HG03521 (cell line): ENCODE data around the gene SPEM2.
"Not testable (repeated sequence)": the region's sequence is repeated elsewhere in the genome, so short reads cannot be mapped to it uniquely, and the experiment has no call there.

Source experiments
- ATAC-seq: cut with Tn5 transposase; IDR thresholded peaks from one replicate; pipeline ENCODE4 v1.9.1; 2021; ENCODE audit warnings: mild to moderate bottlenecking, moderate library complexity; ENCODE audit not compliant: unreplicated experiment

SPEM2 gene

DNA sequence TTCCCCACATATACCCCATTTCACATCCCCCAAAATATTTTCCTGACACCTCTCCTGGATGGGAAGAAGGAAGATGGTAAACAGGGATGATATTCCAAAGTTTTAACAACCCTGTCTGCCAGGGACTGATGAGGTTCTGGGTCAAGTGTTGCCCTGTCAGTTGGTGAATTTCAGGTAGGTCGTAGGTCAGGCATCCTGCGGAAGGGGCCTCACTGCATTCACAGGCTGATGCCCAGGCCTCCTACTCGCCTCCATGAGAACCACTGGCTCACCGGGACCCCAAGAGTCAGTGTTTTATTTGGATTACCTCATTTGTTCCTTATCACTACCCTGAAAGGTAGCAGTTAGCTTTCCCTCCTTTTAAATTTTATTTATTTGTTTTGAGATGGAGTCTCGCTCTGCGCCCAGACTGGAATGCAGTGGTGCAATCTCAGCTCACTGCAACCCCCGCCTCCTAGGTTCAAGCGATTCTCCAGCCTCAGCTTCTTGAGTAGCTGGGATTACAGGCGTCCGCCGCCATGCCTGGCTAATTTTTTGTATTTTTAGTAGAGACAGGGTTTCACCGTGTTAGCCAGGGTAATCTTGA lies 43.5 kb downstream of the SPEM2 start:
- ATAC-seq, result no peak

DNA sequence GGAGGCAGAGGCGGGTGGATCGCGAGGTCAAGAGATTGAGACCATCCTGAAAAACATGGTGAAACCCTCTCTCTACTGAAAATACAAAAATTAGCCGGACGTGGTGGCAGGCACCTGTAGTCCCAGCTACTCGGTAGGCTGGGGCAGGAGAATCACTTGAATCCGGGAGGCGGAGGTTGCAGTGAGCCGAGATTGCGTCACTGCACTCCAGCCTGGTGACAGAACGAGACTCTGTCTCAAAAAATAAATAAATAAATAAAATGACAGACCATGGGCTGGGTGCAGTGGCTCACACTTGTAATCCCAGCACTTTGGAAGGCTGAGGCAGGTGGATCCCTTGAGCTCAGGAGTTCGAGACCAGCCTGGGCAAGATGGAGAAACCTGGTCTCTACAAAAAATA lies 44.4 kb downstream of the SPEM2 start:
- ATAC-seq, result not testable (repeated sequence)

DNA sequence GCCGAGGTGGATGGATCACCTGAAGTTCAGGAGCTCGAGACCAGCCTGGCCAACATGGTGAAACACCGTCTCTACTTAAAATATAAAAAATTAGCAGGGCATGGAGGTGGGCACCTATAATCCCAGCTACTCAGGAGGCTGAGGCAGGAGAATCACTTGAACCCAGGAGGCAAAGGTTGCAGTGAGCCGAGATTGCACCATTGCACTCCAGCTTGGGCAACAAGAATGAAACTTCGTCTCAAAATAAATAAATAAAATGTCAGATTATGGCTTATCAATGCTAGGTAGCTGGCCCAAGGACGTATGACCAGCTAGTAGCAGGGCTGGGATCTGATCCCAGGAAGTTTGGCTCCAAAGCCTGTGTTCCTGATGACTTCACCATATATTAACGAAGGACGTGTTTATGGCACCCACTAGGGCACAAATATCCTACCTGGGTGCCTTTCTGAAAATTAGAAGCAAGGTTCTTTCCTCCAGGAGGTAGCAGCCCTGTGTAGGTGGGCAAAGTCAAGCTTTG lies 45.1 kb downstream of the SPEM2 start:
- not testable (repeated sequence) for ATAC-seq

DNA sequence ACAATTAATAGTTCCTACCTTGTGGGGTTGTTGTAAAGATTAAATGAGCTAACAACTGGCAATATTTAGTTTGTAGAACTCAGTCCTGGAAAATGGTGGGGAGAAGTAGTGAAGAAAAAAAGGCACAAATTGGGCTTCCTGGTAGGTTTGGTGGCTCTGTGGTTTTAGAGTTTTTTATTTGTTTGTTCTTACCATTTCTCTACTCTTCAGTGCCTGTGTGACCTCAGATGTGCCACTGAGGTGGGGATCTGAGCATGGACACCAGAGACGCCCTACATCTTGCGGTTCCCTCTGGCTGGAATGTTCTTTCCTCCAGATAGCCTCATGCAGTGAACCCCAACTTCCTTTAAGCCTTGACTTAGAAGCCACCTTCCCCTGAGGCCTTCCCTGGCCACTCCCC lies 46.3 kb downstream of the SPEM2 start:
- ATAC-seq, result no peak

DNA sequence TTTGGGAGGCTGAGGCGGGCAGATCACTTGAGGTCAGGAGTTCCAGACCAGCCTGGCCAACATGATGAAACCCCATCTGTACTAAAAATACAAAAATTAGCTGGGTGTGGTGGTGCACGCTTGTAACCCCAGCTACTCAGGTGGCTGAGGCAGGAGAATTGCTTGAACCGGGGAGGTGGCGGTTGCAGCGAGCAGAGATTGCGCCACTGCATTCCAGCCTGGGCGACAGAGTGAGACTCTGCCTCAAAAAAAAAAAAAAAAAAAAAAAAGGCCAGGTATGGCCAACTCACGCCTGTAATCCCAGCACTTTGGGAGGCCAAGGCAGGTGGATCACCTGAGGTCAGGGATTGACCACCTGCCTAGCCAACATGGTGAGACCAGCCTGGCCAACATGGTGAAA lies 49.4 kb downstream of the SPEM2 start:
- not testable (repeated sequence) for ATAC-seq

DNA sequence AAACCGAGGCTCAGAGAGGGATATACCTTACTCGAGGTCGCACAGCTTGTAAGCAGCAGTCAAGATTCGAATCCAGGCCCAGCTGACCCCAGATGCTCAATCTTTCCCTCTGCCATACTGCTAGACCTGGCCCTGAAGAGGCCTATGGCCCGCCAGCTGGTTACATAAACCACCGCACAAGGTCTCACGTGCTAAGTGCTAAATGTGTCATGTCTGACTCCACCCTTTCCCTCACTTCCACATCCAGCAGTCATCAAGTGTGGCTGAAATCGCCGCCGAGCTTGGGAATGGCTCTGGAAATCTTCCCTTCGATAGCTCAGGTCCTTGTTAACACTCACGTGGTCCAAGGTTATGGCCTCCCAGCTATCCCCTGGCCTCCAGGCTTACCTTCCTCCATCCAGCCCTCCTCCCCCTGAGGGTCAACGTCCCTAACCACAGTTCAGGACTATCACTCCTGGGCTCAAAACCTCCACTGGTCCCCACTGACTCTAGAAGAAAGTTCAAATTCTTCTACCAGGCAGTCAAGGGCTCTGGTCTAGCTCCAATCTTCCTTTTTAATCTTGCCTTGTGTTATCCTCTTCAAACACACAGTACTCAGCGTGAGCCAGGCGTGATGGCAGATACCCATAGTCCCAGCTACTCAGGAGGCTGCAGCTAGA lies 50.5 kb downstream of the SPEM2 start:
- no peak for ATAC-seq

DNA sequence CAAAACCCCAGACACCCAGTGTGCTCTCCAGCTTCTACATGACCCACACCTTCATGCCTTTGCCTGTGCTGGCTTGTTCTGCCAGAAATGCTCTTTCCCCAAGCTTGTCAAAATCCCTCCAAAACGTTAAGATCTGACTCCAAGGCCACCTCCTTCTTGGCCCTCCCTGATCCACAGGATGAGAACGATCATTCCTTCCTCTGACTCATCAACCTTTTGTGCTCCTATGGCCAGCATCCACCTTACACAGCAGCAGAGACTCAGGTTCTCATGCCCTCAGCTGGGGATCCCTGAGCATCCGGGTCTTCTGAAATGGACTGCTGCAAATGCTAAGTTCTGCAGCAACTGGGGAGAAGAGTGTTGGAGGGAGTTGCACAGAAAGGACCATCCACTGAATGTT lies 51.1 kb downstream of the SPEM2 start:
- no peak for ATAC-seq

DNA sequence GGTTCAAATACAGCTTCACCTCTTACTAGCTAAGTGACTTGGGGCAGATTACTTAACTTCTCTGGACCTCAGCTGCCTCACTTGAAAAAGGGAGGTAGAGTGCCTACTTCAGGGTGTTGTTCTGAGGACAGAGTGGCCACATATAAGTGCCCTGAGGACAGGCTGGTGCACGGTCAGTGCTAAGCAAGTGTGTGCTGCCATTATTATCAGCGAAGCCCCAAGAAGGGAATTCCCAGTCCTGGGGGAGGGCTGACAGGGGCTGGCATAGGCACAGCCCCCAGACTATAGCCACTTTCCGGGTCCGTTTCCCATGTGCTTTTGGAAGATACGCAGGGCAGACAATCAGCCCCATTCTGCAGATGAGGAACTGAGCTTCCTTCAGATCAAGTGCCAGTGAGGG lies 51.5 kb downstream of the SPEM2 start:
- ATAC-seq, result no peak
